Epithelial cell of prostate (primary cell): ENCODE results near the gene RAB1B.

ENCODE experiments used
- DNase-seq: peaks from one replicate; pipeline ENCODE4 v3.0.0-alpha.2; 2011; ENCODE audit warnings: low read depth, low spot score
- H3K27ac ChIP-seq: fragments of 450-650 bp; 2 replicates; pipeline ENCODE4 v1.5.1; 2017; ENCODE audit warnings: mild to moderate bottlenecking

RAB1B gene

DNA sequence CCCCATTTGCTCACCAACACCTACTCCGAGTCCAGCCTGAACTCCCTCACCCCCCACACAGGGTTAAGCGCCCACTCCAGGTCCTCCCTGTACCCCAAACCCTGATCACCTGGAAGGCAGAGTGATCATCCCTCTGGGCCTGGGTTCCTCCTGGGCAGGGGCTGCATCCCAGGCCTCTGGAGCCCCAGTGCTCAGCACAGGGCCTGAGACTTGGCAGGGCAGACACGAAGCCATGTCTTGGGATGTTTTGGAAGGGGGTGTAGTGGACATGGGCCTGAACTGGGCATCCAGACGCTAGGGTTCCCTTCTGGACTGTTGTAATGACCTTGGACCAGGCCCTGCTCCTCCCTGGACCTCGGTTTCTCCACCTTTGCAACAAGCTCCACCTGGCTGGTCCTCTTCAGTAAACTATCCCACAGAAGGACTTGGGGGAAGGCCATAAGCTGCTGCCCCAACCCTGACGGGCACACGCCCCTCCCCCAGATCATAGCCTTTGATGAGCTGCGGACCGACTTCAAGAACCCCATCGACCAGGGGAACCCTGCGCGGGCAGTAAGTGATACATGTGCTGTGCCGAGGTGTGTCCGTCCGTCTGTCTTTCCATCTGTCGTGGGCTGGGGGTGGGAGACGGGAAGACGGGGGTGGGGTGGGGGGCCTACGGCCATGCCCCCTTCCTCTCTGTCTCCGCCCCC is 13.5 kb downstream of the RAB1B start:
- DNase-seq = no peak
- H3K27ac ChIP-seq = no peak overlapping the region

GRCh38 chr11:66282468-66283455 is 14.3 kb downstream of the RAB1B start:
- no peak overlapping the region for H3K27ac ChIP-seq
- peak; percentile 76 for DNase-seq

DNA sequence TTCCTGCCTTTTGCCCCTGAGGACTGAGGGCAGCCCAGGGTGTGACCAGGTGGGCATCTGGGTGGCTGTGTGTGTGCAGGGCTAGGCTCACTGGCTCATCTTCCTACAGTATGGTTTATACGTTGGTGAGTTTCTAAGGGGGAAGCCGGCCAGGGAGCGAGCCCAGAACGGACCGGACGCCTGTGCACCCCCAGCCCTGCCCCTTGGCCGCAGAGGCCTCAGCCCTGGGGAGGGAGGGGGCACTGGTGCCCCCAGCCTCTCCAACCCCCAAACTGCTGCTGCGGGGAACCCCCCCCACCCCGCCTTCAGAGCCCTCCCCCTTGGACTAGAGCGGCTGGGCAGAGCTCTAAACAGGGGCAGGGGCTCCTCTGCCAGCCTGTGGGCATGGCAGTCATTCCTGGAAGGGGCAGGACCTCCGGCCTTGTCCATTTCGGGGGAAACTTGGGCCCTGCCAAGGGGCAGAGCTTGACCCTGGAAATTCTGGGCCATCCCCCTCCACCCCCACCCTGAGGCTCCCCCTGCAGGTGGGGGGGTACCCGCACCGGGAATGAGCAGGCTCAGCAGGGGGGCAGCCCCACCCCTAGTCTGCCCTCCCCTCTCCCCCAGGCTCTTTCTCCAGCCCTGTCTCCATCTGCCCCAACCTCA is 15.1 kb downstream of the RAB1B start:
- no peak overlapping the region for H3K27ac ChIP-seq
- DNase-seq = no peak

- no peak for DNase-seq
- no peak overlapping the region for H3K27ac ChIP-seq
These were observed 16.2 kb downstream of the RAB1B start for GRCh38 chr11:66284526-66285078.

- no peak for DNase-seq
- no peak overlapping the region for H3K27ac ChIP-seq
These were observed 17.0 kb downstream of the RAB1B start for GRCh38 chr11:66285250-66285947.

GRCh38 chr11:66286699-66287098 is 18.3 kb downstream of the RAB1B start:
- no peak overlapping the region for H3K27ac ChIP-seq
- no peak for DNase-seq

DNA sequence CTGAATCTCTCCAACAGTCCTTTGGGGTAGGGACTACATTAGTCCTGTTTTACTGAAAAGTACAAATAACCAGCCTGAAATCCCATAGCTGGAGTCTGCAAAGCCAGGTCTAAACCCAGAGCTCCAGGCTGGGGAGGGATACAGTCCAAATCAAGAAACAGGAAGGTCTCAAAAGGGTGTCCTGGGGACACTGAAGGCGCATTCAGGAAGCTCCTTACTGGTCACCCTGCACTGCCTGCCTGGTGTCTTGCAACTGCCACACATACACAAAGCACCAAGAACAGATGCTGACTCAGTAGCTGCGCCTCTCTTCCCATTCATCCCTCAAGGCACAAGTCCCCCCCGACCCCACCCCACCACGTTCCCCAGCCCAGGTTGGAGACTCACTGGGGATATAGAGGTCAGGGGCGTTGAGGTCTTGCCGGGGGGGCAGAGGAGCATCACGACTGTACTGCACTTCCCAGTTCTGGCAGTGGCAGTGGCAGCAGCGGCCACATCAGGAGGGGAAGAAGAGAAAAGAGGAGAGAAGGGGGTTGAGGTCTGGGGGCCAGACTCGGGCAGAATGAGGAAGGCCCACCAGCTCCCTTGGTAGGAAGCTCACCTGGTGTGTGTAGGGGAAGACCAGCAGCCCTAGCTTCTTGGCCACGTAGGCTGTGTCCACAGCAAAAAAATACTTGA is 18.9 kb downstream of the RAB1B start:
- no peak overlapping the region for H3K27ac ChIP-seq
- no peak for DNase-seq

- peak overlapping the region; percentile 77 for H3K27ac ChIP-seq
- DNase-seq = no peak
These were observed 19.6 kb downstream of the RAB1B start for GRCh38 chr11:66287889-66288670.

DNA sequence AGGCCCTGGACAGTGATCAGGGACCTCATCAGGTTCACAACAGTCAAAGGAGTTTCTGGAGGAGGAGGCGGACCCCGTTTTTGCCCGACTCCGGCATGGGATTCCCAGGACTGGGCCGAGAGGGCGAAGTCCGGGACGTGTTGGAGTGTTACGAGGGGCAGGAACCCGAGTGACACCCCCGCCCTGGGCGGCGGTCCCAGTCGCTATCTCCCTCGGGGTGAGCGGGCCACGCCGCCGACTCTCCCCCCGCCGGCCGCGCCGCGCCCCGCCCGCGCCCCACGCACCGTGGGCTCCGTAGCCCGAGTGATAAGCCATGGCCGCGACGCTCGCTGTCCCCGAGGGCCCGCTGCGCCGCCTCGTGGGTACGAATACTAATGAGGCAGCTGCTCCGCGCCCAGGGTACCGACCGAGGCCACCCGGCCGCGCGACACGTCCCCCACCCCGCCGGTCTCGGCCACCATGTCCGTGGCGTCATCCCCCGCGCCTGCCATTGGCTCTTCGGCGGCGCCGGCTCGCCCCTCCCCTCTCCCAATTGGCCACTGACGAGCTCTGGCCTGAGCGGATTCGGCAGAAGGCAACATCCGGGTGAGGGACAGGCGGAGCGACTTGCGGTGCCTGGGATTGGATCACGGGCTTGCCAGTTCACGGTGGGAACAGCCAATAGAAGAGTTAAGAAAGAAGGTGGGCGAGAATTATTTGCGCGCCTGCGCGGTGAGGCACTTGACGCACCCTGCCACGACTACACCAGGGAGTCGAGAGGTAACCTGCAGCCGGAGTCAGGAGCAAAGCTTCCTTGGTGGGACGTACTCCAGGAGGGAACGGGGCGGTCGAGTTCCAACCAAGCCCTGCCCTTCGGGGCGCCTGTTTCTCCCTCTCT is 20.5 kb downstream of the RAB1B start, which contains the start of gene YIF1A:
Gene YIF1A, minus strand, starts transcription at position 473 of the 877 bp plus-strand sequence. Its CDS starts 158 bp downstream, at position 315.
- peak within 1 kb of the TSS; percentile 77 for H3K27ac ChIP-seq
- peak; percentile 99 for DNase-seq

DNA sequence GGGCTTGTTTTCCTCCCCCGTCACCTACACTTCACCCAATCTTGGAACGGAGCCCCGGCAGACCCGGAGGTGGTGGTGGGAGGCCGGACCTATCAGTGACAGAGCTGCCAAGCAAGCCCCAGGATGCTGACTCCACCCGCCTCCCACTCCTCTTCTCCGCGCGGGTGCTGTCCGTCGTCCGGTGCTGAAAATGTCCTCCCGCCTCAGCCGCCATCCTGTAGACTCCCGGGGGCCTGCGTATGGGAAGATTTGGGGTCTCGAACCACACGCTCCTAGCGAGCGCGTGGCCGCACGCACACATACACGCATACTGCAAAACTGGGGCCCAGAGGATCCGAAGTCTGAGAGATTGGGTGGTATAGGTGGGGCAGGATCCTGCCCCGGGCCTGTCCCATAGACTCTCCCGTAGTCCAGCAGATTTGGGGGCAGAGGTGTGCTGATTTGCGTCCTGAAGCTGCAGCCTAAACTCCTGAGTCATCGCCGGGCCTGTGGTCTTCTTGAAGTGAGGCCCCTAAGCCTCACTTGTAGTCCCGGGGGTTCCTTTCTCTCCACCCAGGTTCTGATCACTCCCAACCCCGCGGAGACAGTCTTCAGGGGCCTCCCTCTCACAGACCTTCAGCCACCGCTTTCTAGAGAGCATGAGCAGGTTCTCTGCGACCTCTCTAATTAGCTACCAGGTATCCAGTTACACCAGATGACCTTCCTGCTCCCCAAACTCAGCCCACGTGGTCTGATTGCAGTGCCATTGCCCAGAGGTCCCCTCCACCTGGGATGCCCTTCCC is 21.3 kb downstream of the RAB1B start:
- DNase-seq = peak; percentile 18
- peak overlapping the region; percentile 77 for H3K27ac ChIP-seq

- no peak overlapping the region for H3K27ac ChIP-seq
- DNase-seq = no peak
These were observed 21.8 kb downstream of the RAB1B start for GRCh38 chr11:66290330-66290621.

DNA sequence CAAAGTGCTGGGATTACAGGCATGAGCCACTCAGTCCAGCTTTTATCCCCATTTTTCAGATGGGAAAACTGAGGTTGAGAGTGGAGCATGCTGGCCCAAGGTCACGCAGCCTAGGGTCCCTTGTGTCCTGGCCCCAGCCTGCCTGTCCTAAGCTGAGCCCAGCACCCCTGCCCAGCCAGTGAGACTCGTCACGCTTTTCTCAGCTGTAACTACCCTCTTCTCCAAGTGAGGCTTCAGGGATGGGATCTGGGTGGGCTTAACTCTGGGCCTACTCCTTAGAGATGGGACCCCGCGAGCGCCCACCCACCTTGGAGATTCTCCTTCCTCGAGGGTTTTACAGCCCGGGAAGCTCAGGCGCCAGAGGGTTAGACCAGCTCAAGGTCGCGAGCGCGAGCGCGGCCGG is 22.9 kb downstream of the RAB1B start:
- no peak overlapping the region for H3K27ac ChIP-seq
- no peak for DNase-seq

DNA sequence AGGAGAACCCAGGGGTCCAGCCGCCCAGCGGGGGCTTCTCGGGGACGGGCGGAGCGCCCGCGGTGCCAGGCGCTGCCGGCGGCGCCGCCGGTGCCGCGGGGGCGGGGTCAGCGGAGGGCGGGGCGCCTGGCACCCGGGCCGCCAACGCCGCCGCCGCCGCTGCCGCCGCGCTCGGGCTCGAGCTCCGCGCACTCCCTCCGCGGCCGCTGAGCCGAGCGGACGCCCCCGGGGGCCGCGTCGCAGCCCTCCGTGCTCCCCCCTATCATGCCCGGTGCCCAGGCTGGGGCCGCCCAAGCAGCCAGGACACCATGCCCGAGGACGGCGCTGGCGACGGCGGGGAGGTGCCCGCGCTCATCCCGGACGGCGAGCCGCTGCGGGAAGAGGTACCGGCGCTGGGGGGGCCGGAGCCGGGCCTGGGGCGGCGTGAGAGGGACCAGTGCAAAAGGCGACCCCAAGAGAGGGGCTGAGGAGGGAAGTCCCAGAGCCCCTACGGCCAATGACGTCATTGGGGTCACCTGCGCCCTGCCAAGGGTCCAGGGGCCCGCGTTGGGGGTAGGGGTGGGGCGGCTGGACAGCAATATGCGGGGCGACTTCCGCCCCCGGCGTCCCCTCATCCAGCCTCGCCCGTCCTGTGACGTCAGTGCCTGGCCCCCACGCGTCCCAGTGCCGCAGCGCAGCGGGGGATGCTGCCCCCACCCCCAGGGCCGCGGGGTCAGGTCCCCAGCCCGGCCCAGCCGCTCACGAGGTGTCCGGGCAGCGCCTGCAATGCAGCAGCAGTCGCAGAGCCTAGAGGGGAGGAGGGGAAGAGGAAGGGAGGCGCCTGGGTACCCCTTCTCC is 23.5 kb downstream of the RAB1B start, which contains the start of gene TMEM151A:
Gene TMEM151A, plus strand, starts transcription at position 189 of the 837 bp plus-strand sequence. Its CDS starts 120 bp downstream, at position 309.
- no peak for DNase-seq
- no peak within 1 kb of the TSS for H3K27ac ChIP-seq

DNA sequence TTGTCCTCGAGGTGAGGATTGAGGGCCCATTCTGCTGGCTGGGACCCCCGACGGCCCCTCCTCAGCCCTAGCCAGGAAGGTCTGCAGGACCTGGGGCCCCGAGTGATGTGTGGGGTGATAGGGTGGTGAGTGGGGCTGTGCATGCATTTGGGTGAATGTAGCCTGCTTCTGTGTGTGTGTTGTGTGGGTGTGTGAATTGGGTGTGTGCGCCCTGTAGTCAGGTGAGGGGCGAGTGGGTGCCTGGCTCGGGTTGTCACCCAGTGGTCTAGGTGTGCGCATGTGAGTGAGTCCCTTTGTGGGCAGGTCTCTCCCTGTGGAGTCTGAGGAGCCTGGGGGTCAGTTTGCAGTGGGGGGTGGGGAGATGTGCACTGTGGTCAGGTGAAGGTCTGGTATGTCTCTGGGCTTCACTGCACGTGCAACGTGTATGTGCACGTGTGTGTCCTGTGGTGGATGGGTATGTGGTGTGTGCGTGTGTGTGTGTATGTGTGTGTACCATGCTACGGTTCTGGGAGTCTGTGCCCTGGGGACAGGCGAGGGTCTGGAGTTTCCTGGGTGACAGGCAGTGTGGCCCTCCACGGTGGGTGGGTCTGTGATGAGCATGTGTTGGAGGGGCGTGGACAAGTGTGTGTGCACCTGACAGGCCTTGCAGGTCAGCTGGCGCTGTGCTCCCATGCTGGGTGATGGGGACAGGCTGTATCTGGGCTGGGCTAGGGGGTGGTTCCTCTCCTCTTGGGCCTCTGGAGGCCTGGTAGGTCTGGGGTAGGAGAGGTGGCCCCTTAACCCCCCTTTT is 24.3 kb downstream of the RAB1B start:
- H3K27ac ChIP-seq = no peak overlapping the region
- no peak for DNase-seq

DNA sequence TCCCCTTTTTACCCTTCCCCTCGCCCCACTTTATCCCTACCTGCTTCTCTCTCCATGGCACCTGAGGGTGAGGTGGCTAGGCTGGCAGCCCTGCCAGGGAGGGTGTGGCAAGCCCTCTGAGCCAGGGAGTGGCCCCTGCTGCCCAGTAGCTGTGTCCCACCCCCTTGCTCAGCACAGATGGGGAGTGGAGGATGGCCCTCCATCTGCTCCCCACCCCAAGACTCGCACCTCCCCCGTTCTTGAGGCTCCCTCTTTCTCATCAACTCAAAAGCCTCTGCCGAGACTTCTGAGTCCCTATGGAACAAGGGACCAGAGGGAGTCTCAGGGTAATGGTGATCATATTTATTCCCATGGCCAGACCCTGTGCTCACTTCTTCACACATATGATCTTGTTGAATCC is 24.9 kb downstream of the RAB1B start:
- DNase-seq = no peak
- no peak overlapping the region for H3K27ac ChIP-seq
